BLaER1 (cell line): ENCODE measurements around the gene PCNX3.

ENCODE experiments used
- H3K27ac ChIP-seq: shearing (Covaris generic); formaldehyde crosslinking; 2 replicates; pipeline ENCODE4 v1.8.1; 2022
- H3K27me3 ChIP-seq: shearing (Covaris generic); formaldehyde crosslinking; 2 replicates; pipeline ENCODE4 v1.8.1; 2022
- H3K36me3 ChIP-seq: shearing (Covaris generic); formaldehyde crosslinking; 2 replicates; pipeline ENCODE4 v1.8.1; 2022
- H3K4me1 ChIP-seq: shearing (Covaris generic); formaldehyde crosslinking; 2 replicates; pipeline ENCODE4 v1.8.1; 2022
- H3K4me2 ChIP-seq: shearing (Covaris generic); formaldehyde crosslinking; 2 replicates; pipeline ENCODE4 v1.8.1; 2022
- H3K4me3 ChIP-seq: shearing (Covaris generic); formaldehyde crosslinking; 2 replicates; pipeline ENCODE4 v1.8.1; 2022
- H3K9ac ChIP-seq: shearing (Covaris generic); formaldehyde crosslinking; 2 replicates; pipeline ENCODE4 v1.8.1; 2022
- H3K9me3 ChIP-seq: shearing (Covaris generic); formaldehyde crosslinking; 2 replicates; pipeline ENCODE4 v1.8.1; 2022
- H4K20me1 ChIP-seq: shearing (Covaris generic); formaldehyde crosslinking; 2 replicates; pipeline ENCODE4 v1.8.1; 2022
- Cebpa-rat ChIP-seq: shearing (Covaris generic); IDR thresholded peaks from 2 replicates; pipeline ENCODE4 v1.8.1; 2022

The PCNX3 gene

GRCh38 chr11:65609665-65610064 is 5.9 kb upstream of the PCNX3 start:
- H3K4me3 ChIP-seq = no peak overlapping the region

DNA sequence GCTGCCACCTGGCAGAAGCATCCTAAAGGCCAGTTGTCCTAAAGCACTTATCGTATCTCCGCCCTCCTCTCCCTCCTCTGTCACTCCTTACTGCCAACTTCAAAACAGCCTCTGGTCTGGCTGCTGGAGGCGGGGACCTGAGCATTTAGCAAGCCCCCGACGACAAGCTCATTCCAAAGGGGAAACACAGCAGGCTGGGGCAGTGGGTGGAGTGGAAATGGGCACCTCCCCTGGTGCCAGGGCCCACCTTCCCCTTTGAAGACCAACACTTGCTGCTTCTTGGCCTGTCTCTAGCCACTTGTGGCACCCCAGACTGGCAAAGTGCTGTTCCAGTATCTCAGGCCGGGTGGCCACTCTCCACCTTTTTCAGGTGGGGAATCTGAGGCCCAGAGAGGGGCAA is 5.2 kb upstream of the PCNX3 start:
- no peaks in the 10 kb centered on the region for H3K27me3 ChIP-seq
- H3K4me1 ChIP-seq = peaks cover 41% of the 10 kb centered on the region
- H3K4me2 ChIP-seq = peak overlapping the region; percentile 100
- peak overlapping the region; percentile 96 for H3K9ac ChIP-seq
- TF ChIP-seq Cebpa-rat = no peak
- H4K20me1 ChIP-seq = peaks cover 84% of the 10 kb centered on the region
- peaks cover 59% of the 10 kb centered on the region for H3K36me3 ChIP-seq
- H3K9me3 ChIP-seq = no peaks in the 10 kb centered on the region
- peak overlapping the region; percentile 93 for H3K27ac ChIP-seq
- no peak overlapping the region; the same call in 1 of the 2 replicates for H3K4me3 ChIP-seq

More at GRCh38 chr11:65609665-65610064, 5.9 kb upstream of the PCNX3 start:
- no peaks in the 10 kb centered on the region for H3K27me3 ChIP-seq
- H3K4me1 ChIP-seq = peaks cover 41% of the 10 kb centered on the region
- peaks cover 86% of the 10 kb centered on the region for H4K20me1 ChIP-seq
- H3K4me2 ChIP-seq = peak overlapping the region; percentile 100
- no peaks in the 10 kb centered on the region for H3K9me3 ChIP-seq
- TF ChIP-seq Cebpa-rat = no peak
- H3K36me3 ChIP-seq = peaks cover 67% of the 10 kb centered on the region
- H3K9ac ChIP-seq = peak overlapping the region; percentile 21; the same call in 1 of the 2 replicates
- no peak overlapping the region; the same call in 1 of the 2 replicates for H3K27ac ChIP-seq

DNA sequence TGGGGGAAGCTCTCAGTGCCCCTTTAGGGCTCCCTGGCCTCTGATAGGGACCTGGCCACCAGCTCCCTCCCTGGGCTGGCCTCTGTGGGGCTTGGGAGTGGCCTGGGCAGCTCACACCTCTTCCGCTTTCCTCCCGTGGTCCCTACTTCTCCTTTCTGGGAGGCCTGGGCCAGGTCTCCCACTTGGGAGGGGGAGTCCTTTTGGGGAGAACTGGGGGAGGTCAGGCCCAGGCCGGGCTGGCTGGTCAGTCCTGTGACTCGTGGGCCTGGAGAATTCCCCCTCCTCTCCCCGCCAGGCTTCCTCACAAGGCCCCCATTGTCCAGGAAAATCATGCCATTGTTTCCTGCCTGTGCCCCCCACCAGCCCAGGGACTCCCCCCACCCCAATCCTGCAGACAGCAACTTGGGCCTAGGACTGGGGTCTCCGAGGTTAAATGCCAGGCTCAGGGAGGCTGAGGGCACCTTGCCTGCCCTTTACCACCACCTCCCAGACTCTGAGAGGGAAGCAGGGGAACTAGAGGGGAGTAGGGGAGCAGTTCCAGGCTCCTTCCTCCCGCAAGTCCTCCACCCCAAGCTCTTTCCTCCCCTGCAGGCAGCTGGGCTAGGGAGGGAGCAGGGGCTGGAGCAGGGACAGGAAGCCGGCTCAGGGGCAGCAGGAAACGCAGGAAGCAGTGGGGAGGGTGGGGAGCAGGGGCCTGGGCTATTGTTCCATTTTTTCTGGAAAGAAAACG is 4.4 kb upstream of the PCNX3 start:
- Histone ChIP-seq H3K9me3 (no peaks in the 10 kb centered on the region), H3K27me3 (no peaks in the 10 kb centered on the region), H3K27ac (peak overlapping the region; percentile 93), H4K20me1 (peaks cover 79% of the 10 kb centered on the region), H3K4me1 (peaks cover 41% of the 10 kb centered on the region), H3K9ac (peak overlapping the region; percentile 96), H3K4me3 (peak overlapping the region; percentile 98), H3K4me2 (peak overlapping the region; percentile 100), H3K36me3 (peaks cover 51% of the 10 kb centered on the region)
- no peak for TF ChIP-seq Cebpa-rat

DNA sequence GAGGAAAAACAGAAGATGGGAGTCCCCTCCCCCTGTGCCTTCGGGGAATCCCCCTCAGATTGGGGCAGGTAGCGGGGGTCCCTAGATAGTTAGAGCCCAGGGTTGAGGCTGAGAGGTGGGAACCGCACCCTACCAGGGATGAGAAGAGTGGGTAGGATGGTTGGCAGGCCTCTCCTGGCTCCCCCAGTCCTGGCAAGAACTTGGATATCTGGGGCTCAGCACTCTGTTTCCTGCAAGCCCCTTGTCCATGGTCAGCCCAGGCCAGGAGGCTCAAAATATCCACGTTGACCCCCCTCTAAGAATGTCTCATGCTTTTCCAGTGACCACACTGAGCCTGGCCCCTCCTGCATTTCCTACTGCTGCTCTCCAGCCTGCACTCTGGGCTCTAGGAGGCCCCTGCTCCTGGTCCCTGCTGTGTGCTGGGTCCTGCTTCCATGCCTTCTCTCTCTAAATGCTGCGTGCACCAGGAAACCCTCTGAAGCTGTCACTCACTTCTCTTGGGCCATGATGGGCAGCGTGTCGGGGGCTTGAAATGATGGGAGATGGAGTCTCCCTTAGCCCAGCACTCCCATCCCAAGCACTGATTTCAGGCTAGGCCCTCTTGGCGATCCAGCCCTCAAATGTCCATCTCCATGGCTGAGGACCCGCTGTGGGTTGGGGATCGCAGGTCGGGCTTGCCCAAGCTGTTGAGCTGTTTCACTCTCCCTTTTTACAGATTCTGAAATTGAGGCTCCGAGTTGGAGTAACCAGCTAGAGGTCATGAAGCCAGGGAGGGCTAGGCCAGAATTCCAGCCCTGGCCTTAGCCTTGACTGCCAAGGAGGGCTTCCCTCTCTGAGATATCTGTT is 3.6 kb upstream of the PCNX3 start:
- Histone ChIP-seq H4K20me1 (peaks cover 80% of the 10 kb centered on the region), H3K4me3 (peak overlapping the region; percentile 98), H3K27me3 (no peaks in the 10 kb centered on the region), H3K36me3 (peaks cover 47% of the 10 kb centered on the region), H3K27ac (peak overlapping the region; percentile 93), H3K4me1 (peaks cover 49% of the 10 kb centered on the region), H3K4me2 (peak overlapping the region; percentile 100), H3K9ac (peak overlapping the region; percentile 96), H3K9me3 (no peaks in the 10 kb centered on the region)
- TF ChIP-seq Cebpa-rat = no peak

- TF ChIP-seq Cebpa-rat = no peak
- Histone ChIP-seq H4K20me1 (peaks cover 80% of the 10 kb centered on the region), H3K4me1 (peaks cover 56% of the 10 kb centered on the region), H3K27ac (peak overlapping the region; percentile 93), H3K9ac (peak overlapping the region; percentile 96), H3K9me3 (no peaks in the 10 kb centered on the region), H3K4me2 (peak overlapping the region; percentile 100), H3K36me3 (peaks cover 47% of the 10 kb centered on the region), H3K4me3 (peak overlapping the region; percentile 98), H3K27me3 (no peaks in the 10 kb centered on the region)
These were observed 2.9 kb upstream of the PCNX3 start for GRCh38 chr11:65612691-65613090.

- Histone ChIP-seq H4K20me1 (peaks cover 80% of the 10 kb centered on the region), H3K4me3 (peak overlapping the region; percentile 98), H3K9ac (peak overlapping the region; percentile 96), H3K9me3 (no peaks in the 10 kb centered on the region), H3K4me2 (peak overlapping the region; percentile 100), H3K27me3 (no peaks in the 10 kb centered on the region), H3K27ac (peak overlapping the region; percentile 93), H3K4me1 (peaks cover 63% of the 10 kb centered on the region), H3K36me3 (peaks cover 47% of the 10 kb centered on the region)
- TF ChIP-seq Cebpa-rat = no peak
These were observed 2.3 kb upstream of the PCNX3 start for GRCh38 chr11:65613091-65613928.

DNA sequence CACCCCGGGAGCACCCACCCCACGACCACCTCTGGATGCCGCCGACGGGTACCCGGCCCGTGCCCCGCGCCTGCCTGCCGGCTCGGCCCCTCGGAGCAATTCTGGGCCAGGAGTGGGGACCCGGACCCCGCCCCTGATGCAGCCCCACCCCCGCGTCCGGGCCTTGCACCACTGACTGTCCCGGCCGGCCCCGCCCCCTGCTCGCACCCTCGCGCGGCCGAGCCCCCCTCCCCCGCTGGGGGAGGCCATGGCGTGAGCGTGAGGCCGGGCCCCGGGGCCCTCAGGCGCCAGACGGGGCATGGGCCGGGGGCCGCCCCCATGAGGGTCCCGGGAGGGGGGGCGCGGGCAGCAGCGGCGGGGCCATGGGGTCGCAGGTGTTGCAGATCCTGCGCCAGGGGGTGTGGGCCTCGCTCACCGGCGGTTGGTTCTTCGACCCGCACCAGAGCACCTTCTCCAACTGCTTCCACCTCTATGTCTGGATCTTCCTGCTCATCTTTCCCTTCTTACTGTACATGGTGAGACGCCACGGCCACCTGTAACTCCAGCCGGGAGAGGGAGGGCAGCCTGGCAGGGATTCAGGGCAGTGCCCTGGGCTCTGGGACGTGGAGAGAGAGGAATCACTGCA is 486 bp downstream of the PCNX3 start:
- Histone ChIP-seq H3K4me2 (peak overlapping the region; percentile 99), H3K36me3 (peaks cover 47% of the 10 kb centered on the region), H3K9me3 (no peaks in the 10 kb centered on the region), H3K27me3 (no peaks in the 10 kb centered on the region), H3K4me3 (peak overlapping the region; percentile 88), H4K20me1 (peaks cover 78% of the 10 kb centered on the region), H3K4me1 (peaks cover 56% of the 10 kb centered on the region), H3K9ac (peak overlapping the region; percentile 89), H3K27ac (peak overlapping the region; percentile 88)
- TF ChIP-seq Cebpa-rat = no peak

- Histone ChIP-seq H3K4me1 (peaks cover 51% of the 10 kb centered on the region), H3K27ac (peak overlapping the region; percentile 88), H3K4me3 (peak overlapping the region; percentile 88), H4K20me1 (peaks cover 73% of the 10 kb centered on the region), H3K9ac (peak overlapping the region; percentile 89), H3K4me2 (peak overlapping the region; percentile 99), H3K27me3 (no peaks in the 10 kb centered on the region), H3K36me3 (peaks cover 49% of the 10 kb centered on the region), H3K9me3 (no peaks in the 10 kb centered on the region)
- TF ChIP-seq Cebpa-rat = no peak
These were observed 1.0 kb downstream of the PCNX3 start for GRCh38 chr11:65616575-65617001.
